ENCODE data around the gene KRTAP5-8. TPM values are rescaled to one million over a fixed set of nuclear protein-coding genes. Genes with fewer than 3 reads are reported as not detected.

KRTAP5-8 gene
- total and polyA plus RNA-seq, 2 of the 4 experiments (the other 2 are of a cell fraction) = 0.07 TPM; not detected in 1

DNA sequence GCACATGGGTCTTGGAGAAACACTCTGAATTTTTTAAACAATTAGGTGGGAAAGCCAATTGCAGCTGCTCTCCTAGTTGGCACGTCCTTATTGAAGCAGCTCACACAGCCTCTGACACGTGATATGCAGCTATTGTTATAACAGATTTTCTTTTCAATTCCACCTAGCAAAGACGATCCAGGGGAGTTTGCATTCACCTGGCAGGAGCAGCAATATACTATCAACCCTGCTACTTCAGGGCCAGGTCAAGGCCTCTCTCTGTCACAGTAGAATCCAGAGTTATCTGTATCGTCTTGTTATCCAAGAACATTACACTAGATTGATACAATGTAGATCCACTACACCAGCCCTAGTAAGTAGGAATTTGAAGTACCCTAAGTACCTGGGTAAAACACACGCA, 36.6 kb downstream of the KRTAP5-8 start:
- Histone ChIP-seq H3K9me1 (ENCODE audit: insufficient read depth, low read length) (no peaks in the 10 kb centered on the region), H2BK5ac (ENCODE audit: low read depth, low read length, poor library complexity, severe bottlenecking) (no peak overlapping the region), H4K20me1 (ENCODE audit: insufficient read depth, low read length) (no peaks in the 10 kb centered on the region), H2BK20ac (ENCODE audit: low read depth, low read length) (no peak overlapping the region), H3K56ac (ENCODE audit: extremely low read depth, insufficient read depth, low read length) (no peak overlapping the region), H2AFZ (replicated peaks; ENCODE audit: low read length, poor library complexity) (no peak overlapping the region), H3K27ac (ENCODE audit: insufficient read depth, low read length) (no peak overlapping the region), H2BK120ac (ENCODE audit: low read depth, low read length) (no peak overlapping the region), H3K4ac (ENCODE audit: low read depth, low read length) (no peak overlapping the region), H3K36me3 (ENCODE audit: control insufficient read depth, insufficient read depth, low read length) (no peaks in the 10 kb centered on the region), H4K5ac (ENCODE audit: low read depth, low read length) (no peak overlapping the region), H3K14ac (replicated peaks; ENCODE audit: low read depth, low read length) (no peak overlapping the region), H2AK5ac (ENCODE audit: low read depth, low read length) (no peak overlapping the region), H3K18ac (ENCODE audit: low read depth, low read length) (no peak overlapping the region), H2AK9ac (replicated peaks; ENCODE audit: low read depth, low read length, poor library complexity) (no peak overlapping the region), H3K4me1 (ENCODE audit: control insufficient read depth, insufficient read depth, low read length) (no peaks in the 10 kb centered on the region), H3K9me3 (ENCODE audit: control insufficient read depth, insufficient read depth, low read length) (no peaks in the 10 kb centered on the region), H3K9ac (ENCODE audit: low read depth, low read length) (no peak overlapping the region), H3K4me2 (ENCODE audit: low read depth, low read length) (no peak overlapping the region), H4K8ac (ENCODE audit: low read depth in 2 of 2, low read length in 2 of 2) (no peak overlapping the region), H3K27me3 (ENCODE audit: control insufficient read depth, insufficient read depth, low read length) (peaks cover 23% of the 10 kb centered on the region), H3K23ac (ENCODE audit: low read depth, low read length) (no peak overlapping the region), H3K79me1 (ENCODE audit: low read depth in 1 of 2, low read length in 2 of 2) (no peaks in the 10 kb centered on the region), H4K91ac (ENCODE audit: insufficient read depth, low read depth, low read length) (no peak overlapping the region), H2BK15ac (ENCODE audit: low read depth, low read length) (no peak overlapping the region), H3K4me3 (ENCODE audit: insufficient read depth, low read depth, low read length) (no peak overlapping the region)
- in situ Hi-C loops (cut with MboI; ENCODE audit: low sequenced_read_pairs) (no loop called here), intact Hi-C loops (cut with micrococcal nuclease) (no loop called here), dilution Hi-C loops (cut with HindIII; ENCODE audit: low sequenced_read_pairs, unreplicated experiment) (no loop called here)
- no peak for DNase-seq
- 29% methylated on average over 1 of the region's 5 CpGs; no CpG with 5 or more reads in 1 of the 2 experiments for WGBS, 2 experiments (ENCODE audit: extremely low coverage in 2 of 2, insufficient read length in 1 of 2)
- BruUV-seq (replicated peaks) = no TSS peak
- POLR2A ChIA-PET (ENCODE audit: unreplicated experiment) = no interaction called here
- no peak for ATAC-seq (ENCODE audit: low read depth)
- TF ChIP-seq FOS (IDR thresholded peaks at IDR 0.05; ENCODE audit: low read depth, low read length) (no peak), CHD1 (IDR thresholded peaks at IDR 0.05; ENCODE audit: low read depth, low read length) (no peak), RCOR1 (IDR thresholded peaks at IDR 0.05; ENCODE audit: insufficient replicate concordance, low read length) (no peak), CEBPB (IDR thresholded peaks at IDR 0.05; ENCODE audit: low read depth, low read length) (no peak), MAFK (IDR thresholded peaks at IDR 0.05; ENCODE audit: low read depth, low read length) (no peak), SMC3 (IDR thresholded peaks at IDR 0.05; ENCODE audit: low read depth, low read length) (no peak), BHLHE40 (IDR thresholded peaks at IDR 0.05; ENCODE audit: low read depth, low read length) (no peak), RAD21 (IDR thresholded peaks at IDR 0.05; ENCODE audit: low read length) (no peak)
- CTCF ChIA-PET = no interaction called here
